ENCODE measurements around the gene SLC28A3. TPM values are rescaled to one million over a fixed set of nuclear protein-coding genes. Genes with fewer than 3 reads are reported as not detected.

The SLC28A3 gene
- total RNA-seq, 1 experiment from 2014 or later: not detected

GRCh38 chr9:84324811-84325210 lies 15.7 kb downstream of the SLC28A3 start:
- in situ Hi-C loops (cut with HindIII; ENCODE audit: low pct_unique_long_range_greater_than_20kb, low sequenced_read_pairs) (no loop called here), intact Hi-C loops (cut with micrococcal nuclease; ENCODE audit: unreplicated experiment) (no loop called here)
- no peaks in the 10 kb centered on the region for H3K27me3 ChIP-seq (ENCODE audit: control insufficient read depth, insufficient read depth, low read length)
- ATAC-seq (no peak), DNase-seq (ENCODE audit: low read depth, low spot score) (no peak)
- H3K4me1 ChIP-seq (ENCODE audit: control insufficient read depth, insufficient read depth, low read length): no peaks in the 10 kb centered on the region
- H3K36me3 ChIP-seq (ENCODE audit: control insufficient read depth, insufficient read depth, low read length): no peaks in the 10 kb centered on the region
- no peak overlapping the region for H3K27ac ChIP-seq (ENCODE audit: low read length)
- H3K9me3 ChIP-seq (ENCODE audit: control insufficient read depth, insufficient read depth, low read depth, low read length): no peaks in the 10 kb centered on the region
- ChIA-PET POLR2A (no interaction called here), CTCF (no interaction called here)
- TF ChIP-seq CTCF (IDR thresholded peaks at IDR 0.05) (no peak), POLR2AphosphoS5 (IDR thresholded peaks at IDR 0.05; ENCODE audit: low read depth, low read length) (no peak), REST (IDR thresholded peaks at IDR 0.05; ENCODE audit: insufficient read depth in 1 of 2, low read depth in 2 of 2, low read length in 1 of 2) (no peak), TCF7L2 (IDR thresholded peaks at IDR 0.05; ENCODE audit: low read depth, low read length) (no peak), SIN3A (IDR thresholded peaks at IDR 0.05; ENCODE audit: borderline replicate concordance, insufficient read depth, low read depth, low read length) (no peak)
- no peak overlapping the region for H3K4me3 ChIP-seq (ENCODE audit: low read depth in 2 of 2, low read length in 2 of 2)
- no TSS peak for BruUV-seq (replicated peaks)

DNA sequence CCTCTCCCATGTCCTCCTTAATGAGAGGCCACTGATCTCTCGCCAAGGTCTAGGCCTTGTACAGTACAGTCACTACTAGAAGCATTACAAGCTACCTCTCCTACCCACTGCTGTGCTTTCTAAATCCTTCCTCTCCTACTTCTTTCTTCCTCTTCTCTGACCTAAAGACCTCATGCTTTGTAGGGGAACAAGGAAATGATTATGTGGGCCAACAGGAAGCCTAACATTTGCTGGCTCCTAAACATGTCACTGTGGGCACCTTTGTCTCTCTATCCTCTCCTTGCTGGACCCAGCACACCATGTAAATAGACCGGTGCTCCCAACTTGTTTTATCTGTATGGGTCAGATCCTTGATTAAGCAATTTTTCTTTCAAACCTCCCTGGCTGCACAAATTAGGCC lies 16.7 kb downstream of the SLC28A3 start:
- Histone ChIP-seq H3K36me3 (ENCODE audit: control insufficient read depth, insufficient read depth, low read length) (no peaks in the 10 kb centered on the region), H3K27me3 (ENCODE audit: control insufficient read depth, insufficient read depth, low read length) (no peaks in the 10 kb centered on the region), H3K9me3 (ENCODE audit: control insufficient read depth, insufficient read depth, low read depth, low read length) (no peaks in the 10 kb centered on the region), H3K4me1 (ENCODE audit: control insufficient read depth, insufficient read depth, low read length) (no peaks in the 10 kb centered on the region), H3K27ac (ENCODE audit: low read length) (no peak overlapping the region), H3K4me3 (ENCODE audit: low read depth in 2 of 2, low read length in 2 of 2) (no peak overlapping the region)
- in situ Hi-C loops (cut with HindIII; ENCODE audit: low pct_unique_long_range_greater_than_20kb, low sequenced_read_pairs) (no loop called here), intact Hi-C loops (cut with micrococcal nuclease; ENCODE audit: unreplicated experiment) (no loop called here)
- BruUV-seq (replicated peaks): no TSS peak
- no peak for TF ChIP-seq TCF7L2 (IDR thresholded peaks at IDR 0.05; ENCODE audit: low read depth, low read length)
- TF ChIP-seq REST (IDR thresholded peaks at IDR 0.05; ENCODE audit: insufficient read depth in 1 of 2, low read depth in 2 of 2, low read length in 1 of 2): no peak
- no peak for TF ChIP-seq POLR2AphosphoS5 (IDR thresholded peaks at IDR 0.05; ENCODE audit: low read depth, low read length)
- no peak for TF ChIP-seq CTCF (IDR thresholded peaks at IDR 0.05)
- no peak for TF ChIP-seq SIN3A (IDR thresholded peaks at IDR 0.05; ENCODE audit: borderline replicate concordance, insufficient read depth, low read depth, low read length)
- no peak for DNase-seq (ENCODE audit: low read depth, low spot score)
- ATAC-seq: no peak
- ChIA-PET POLR2A (no interaction called here), CTCF (no interaction called here)
